ENCODE results near the gene TMEM79.
A peak's percentile ranks its signal among the peaks of the same experiment; 100 is the strongest.

TMEM79 gene

GRCh38 chr1:156282479-156283222, 1.5 kb upstream of the TMEM79 start, which contains the start of gene SMG5:
Gene SMG5 (minus strand): TSS chr1:156282825. CDS start chr1:156282680, 145 bp downstream.
- peak within 1 kb of the TSS; percentile 88 for H3K4me3 ChIP-seq (ENCODE audit: low read length)
- no peaks in the 10 kb centered on the region for H3K9me3 ChIP-seq (ENCODE audit: control insufficient read depth, insufficient read depth, low read length)
- H3K4me1 ChIP-seq (ENCODE audit: control insufficient read depth, insufficient read depth, low read length): no peaks in the 10 kb centered on the region
- H3K36me3 ChIP-seq (ENCODE audit: control insufficient read depth, insufficient read depth, low read length): peaks cover 10% of the 10 kb centered on the region; the same call in 1 of the 2 replicates
- H3K27ac ChIP-seq (ENCODE audit: low read length): no peak within 1 kb of the TSS
- no peaks in the 10 kb centered on the region for H3K27me3 ChIP-seq (ENCODE audit: control insufficient read depth, insufficient read depth, low read length)
- no CpG with 5 or more reads among the region's 50 CpGs for WGBS (ENCODE audit: insufficient coverage, insufficient read length)
- DNase-seq (ENCODE audit: low read depth, low spot score): peak; percentile 99

- no peak overlapping the region for H3K27ac ChIP-seq (ENCODE audit: low read length)
- H3K4me3 ChIP-seq (ENCODE audit: low read length): peak overlapping the region; percentile 44; the same call in 1 of the 2 replicates
- no peak for DNase-seq (ENCODE audit: low read depth, low spot score)
- no peaks in the 10 kb centered on the region for H3K9me3 ChIP-seq (ENCODE audit: control insufficient read depth, insufficient read depth, low read length)
- no CpG with 5 or more reads among the region's 1 CpG for WGBS (ENCODE audit: insufficient coverage, insufficient read length)
- peaks cover 6% of the 10 kb centered on the region; the same call in 1 of the 2 replicates for H3K36me3 ChIP-seq (ENCODE audit: control insufficient read depth, insufficient read depth, low read length)
- no peaks in the 10 kb centered on the region for H3K27me3 ChIP-seq (ENCODE audit: control insufficient read depth, insufficient read depth, low read length)
- no peaks in the 10 kb centered on the region for H3K4me1 ChIP-seq (ENCODE audit: control insufficient read depth, insufficient read depth, low read length)
Observed at GRCh38 chr1:156283521-156283920, 604 bp upstream of the TMEM79 start.

GRCh38 chr1:156284757-156285156, 632 bp downstream of the TMEM79 start:
- no peak for DNase-seq (ENCODE audit: low read depth, low spot score)
- Histone ChIP-seq H3K27me3 (ENCODE audit: control insufficient read depth, insufficient read depth, low read length) (no peaks in the 10 kb centered on the region), H3K36me3 (ENCODE audit: control insufficient read depth, insufficient read depth, low read length) (0 out of 2 replicates have a peak, but pooled peaks cover 2% of the 10 kb centered on the region), H3K9me3 (ENCODE audit: control insufficient read depth, insufficient read depth, low read length) (no peaks in the 10 kb centered on the region), H3K4me3 (ENCODE audit: low read length) (no peak overlapping the region), H3K4me1 (ENCODE audit: control insufficient read depth, insufficient read depth, low read length) (no peaks in the 10 kb centered on the region), H3K27ac (ENCODE audit: low read length) (no peak overlapping the region)
- WGBS (ENCODE audit: insufficient coverage, insufficient read length): no CpG with 5 or more reads among the region's 4 CpGs

DNA sequence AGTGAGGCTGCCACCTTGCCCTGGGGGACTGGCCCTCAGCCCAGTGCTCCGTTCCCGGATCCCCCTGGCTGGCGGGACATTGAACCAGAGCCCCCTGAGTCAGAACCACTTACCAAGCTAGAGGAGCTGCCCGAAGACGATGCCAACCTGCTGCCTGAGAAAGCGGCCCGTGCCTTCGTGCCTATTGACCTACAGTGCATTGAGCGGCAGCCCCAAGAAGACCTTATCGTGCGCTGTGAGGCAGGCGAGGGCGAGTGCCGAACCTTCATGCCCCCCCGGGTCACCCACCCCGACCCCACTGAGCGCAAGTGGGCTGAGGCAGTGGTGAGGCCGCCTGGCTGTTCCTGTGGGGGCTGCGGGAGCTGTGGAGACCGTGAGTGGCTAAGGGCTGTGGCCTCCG, 1.3 kb downstream of the TMEM79 start:
- H3K4me1 ChIP-seq (ENCODE audit: control insufficient read depth, insufficient read depth, low read length): no peaks in the 10 kb centered on the region

GRCh38 chr1:156286061-156286460, 1.9 kb downstream of the TMEM79 start:
- no peaks in the 10 kb centered on the region for H3K27me3 ChIP-seq (ENCODE audit: control insufficient read depth, insufficient read depth, low read length)
- no CpG with 5 or more reads among the region's 8 CpGs for WGBS (ENCODE audit: insufficient coverage, insufficient read length)
- no peaks in the 10 kb centered on the region for H3K9me3 ChIP-seq (ENCODE audit: control insufficient read depth, insufficient read depth, low read length)
- H3K36me3 ChIP-seq (ENCODE audit: control insufficient read depth, insufficient read depth, low read length): 0 out of 2 replicates have a peak, but pooled peaks cover 2% of the 10 kb centered on the region
- H3K4me3 ChIP-seq (ENCODE audit: low read length): no peak overlapping the region
- no peak for DNase-seq (ENCODE audit: low read depth, low spot score)
- H3K27ac ChIP-seq (ENCODE audit: low read length): no peak overlapping the region
- no peaks in the 10 kb centered on the region for H3K4me1 ChIP-seq (ENCODE audit: control insufficient read depth, insufficient read depth, low read length)

More for the DNA sequence above, 1.3 kb downstream of the TMEM79 start:
- H3K4me3 ChIP-seq (ENCODE audit: low read length): no peak overlapping the region
- no peaks in the 10 kb centered on the region for H3K9me3 ChIP-seq (ENCODE audit: control insufficient read depth, insufficient read depth, low read length)
- H3K36me3 ChIP-seq (ENCODE audit: control insufficient read depth, insufficient read depth, low read length): 0 out of 2 replicates have a peak, but pooled peaks cover 2% of the 10 kb centered on the region
- H3K27ac ChIP-seq (ENCODE audit: low read length): no peak overlapping the region
- no CpG with 5 or more reads among the region's 21 CpGs for WGBS (ENCODE audit: insufficient coverage, insufficient read length)
- no peak for DNase-seq (ENCODE audit: low read depth, low spot score)
- no peaks in the 10 kb centered on the region for H3K27me3 ChIP-seq (ENCODE audit: control insufficient read depth, insufficient read depth, low read length)

GRCh38 chr1:156289857-156290256, 5.7 kb downstream of the TMEM79 start:
- H3K4me1 ChIP-seq (ENCODE audit: control insufficient read depth, insufficient read depth, low read length): peaks cover 2% of the 10 kb centered on the region; the same call in 1 of the 2 replicates
- no peak for DNase-seq (ENCODE audit: low read depth, low spot score)
- H3K4me3 ChIP-seq (ENCODE audit: low read length): no peak overlapping the region
- H3K36me3 ChIP-seq (ENCODE audit: control insufficient read depth, insufficient read depth, low read length): peaks cover 9% of the 10 kb centered on the region
- no peaks in the 10 kb centered on the region for H3K9me3 ChIP-seq (ENCODE audit: control insufficient read depth, insufficient read depth, low read length)
- no peak overlapping the region for H3K27ac ChIP-seq (ENCODE audit: low read length)
- no peaks in the 10 kb centered on the region for H3K27me3 ChIP-seq (ENCODE audit: control insufficient read depth, insufficient read depth, low read length)

DNA sequence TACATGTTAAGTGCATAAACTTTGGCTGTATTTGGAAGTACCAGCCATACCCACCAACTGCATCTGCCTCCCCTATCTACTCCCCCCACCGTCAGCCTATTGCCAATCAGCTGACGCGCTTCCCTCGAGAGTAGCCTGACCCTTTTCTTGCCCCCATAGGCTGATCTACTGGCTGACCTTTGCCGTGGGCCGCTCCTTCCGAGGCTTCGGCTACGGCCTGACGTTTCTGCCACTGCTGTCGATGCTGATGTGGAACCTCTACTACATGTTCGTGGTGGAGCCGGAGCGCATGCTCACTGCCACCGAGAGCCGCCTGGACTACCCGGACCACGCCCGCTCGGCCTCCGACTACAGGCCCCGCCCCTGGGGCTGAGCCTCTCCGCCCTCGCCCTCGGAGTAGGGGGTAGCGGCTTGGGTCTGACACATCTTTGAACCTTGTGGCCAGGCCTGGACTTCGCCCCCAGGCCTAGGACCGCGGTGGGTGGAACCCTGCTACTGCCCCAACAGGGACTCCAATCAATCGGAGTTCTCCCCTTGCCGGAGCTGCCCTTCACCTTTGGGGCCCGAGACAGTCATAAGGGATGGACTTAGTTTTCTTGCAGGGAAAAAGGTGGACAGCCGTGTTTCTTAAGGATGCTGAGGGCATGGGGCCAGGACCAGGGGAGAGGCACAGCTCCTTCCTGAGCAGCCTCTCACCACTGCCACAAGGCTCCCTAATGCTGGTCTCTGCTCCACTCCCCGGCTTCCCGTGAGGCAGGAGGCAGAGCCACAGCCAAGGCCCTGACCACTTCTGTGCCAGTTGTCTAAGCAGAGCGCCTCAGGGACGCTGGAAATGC, 7.3 kb downstream of the TMEM79 start:
- Histone ChIP-seq H3K27me3 (ENCODE audit: control insufficient read depth, insufficient read depth, low read length) (no peaks in the 10 kb centered on the region), H3K9me3 (ENCODE audit: control insufficient read depth, insufficient read depth, low read length) (no peaks in the 10 kb centered on the region), H3K36me3 (ENCODE audit: control insufficient read depth, insufficient read depth, low read length) (peaks cover 7% of the 10 kb centered on the region), H3K4me3 (ENCODE audit: low read length) (peak overlapping the region; percentile 25; the same call in 1 of the 2 replicates), H3K4me1 (ENCODE audit: control insufficient read depth, insufficient read depth, low read length) (peaks cover 5% of the 10 kb centered on the region; the same call in 1 of the 2 replicates), H3K27ac (ENCODE audit: low read length) (no peak overlapping the region)
- peak; percentile 85 for DNase-seq (ENCODE audit: low read depth, low spot score)
- no CpG with 5 or more reads among the region's 37 CpGs for WGBS (ENCODE audit: insufficient coverage, insufficient read length)

DNA sequence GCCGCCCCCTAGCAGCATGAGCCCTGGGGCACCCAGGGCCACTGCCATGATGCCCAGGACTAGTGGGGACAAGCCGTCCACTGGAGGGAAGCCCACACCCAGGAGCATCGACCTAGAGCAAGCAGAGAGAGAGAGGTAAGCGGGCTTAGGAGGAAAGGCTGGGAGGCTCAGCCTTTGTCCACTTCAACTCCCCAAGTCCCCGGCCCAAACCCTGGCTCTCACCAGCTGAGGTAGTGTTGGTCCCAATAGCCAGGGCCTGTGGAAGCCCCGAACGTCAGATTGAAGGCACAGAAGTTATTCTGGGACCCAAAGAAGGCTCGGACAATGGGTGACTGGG, 8.9 kb downstream of the TMEM79 start:
- Histone ChIP-seq H3K4me3 (ENCODE audit: low read length) (no peak overlapping the region), H3K27me3 (ENCODE audit: control insufficient read depth, insufficient read depth, low read length) (no peaks in the 10 kb centered on the region), H3K4me1 (ENCODE audit: control insufficient read depth, insufficient read depth, low read length) (peaks cover 5% of the 10 kb centered on the region; the same call in 1 of the 2 replicates), H3K27ac (ENCODE audit: low read length) (no peak overlapping the region), H3K36me3 (ENCODE audit: control insufficient read depth, insufficient read depth, low read length) (peaks cover 7% of the 10 kb centered on the region), H3K9me3 (ENCODE audit: control insufficient read depth, insufficient read depth, low read length) (no peaks in the 10 kb centered on the region)
- DNase-seq (ENCODE audit: low read depth, low spot score): no peak
- no CpG with 5 or more reads among the region's 8 CpGs for WGBS (ENCODE audit: insufficient coverage, insufficient read length)

- H3K4me1 ChIP-seq (ENCODE audit: control insufficient read depth, insufficient read depth, low read length): peaks cover 5% of the 10 kb centered on the region; the same call in 1 of the 2 replicates
- no peak overlapping the region for H3K27ac ChIP-seq (ENCODE audit: low read length)
- no peak for DNase-seq (ENCODE audit: low read depth, low spot score)
- H3K4me3 ChIP-seq (ENCODE audit: low read length): no peak overlapping the region
- no peaks in the 10 kb centered on the region for H3K9me3 ChIP-seq (ENCODE audit: control insufficient read depth, insufficient read depth, low read length)
- no CpG with 5 or more reads among the region's 9 CpGs for WGBS (ENCODE audit: insufficient coverage, insufficient read length)
- H3K36me3 ChIP-seq (ENCODE audit: control insufficient read depth, insufficient read depth, low read length): peaks cover 7% of the 10 kb centered on the region
- H3K27me3 ChIP-seq (ENCODE audit: control insufficient read depth, insufficient read depth, low read length): no peaks in the 10 kb centered on the region
Observed at GRCh38 chr1:156293895-156294294, 9.8 kb downstream of the TMEM79 start.

- Histone ChIP-seq H3K27me3 (ENCODE audit: control insufficient read depth, insufficient read depth, low read length) (no peaks in the 10 kb centered on the region), H3K9me3 (ENCODE audit: control insufficient read depth, insufficient read depth, low read length) (no peaks in the 10 kb centered on the region), H3K36me3 (ENCODE audit: control insufficient read depth, insufficient read depth, low read length) (peaks cover 7% of the 10 kb centered on the region), H3K4me3 (ENCODE audit: low read length) (peak within 1 kb of the TSS; percentile 86; the same call in 1 of the 2 replicates), H3K27ac (ENCODE audit: low read length) (no peak within 1 kb of the TSS), H3K4me1 (ENCODE audit: control insufficient read depth, insufficient read depth, low read length) (peaks cover 5% of the 10 kb centered on the region; the same call in 1 of the 2 replicates)
- no peak for DNase-seq (ENCODE audit: low read depth, low spot score)
- WGBS (ENCODE audit: insufficient coverage, insufficient read length): no CpG with 5 or more reads among the region's 17 CpGs
Observed at GRCh38 chr1:156295391-156295947, 11.3 kb downstream of the TMEM79 start, which contains the start of gene GLMP. Gene GLMP (minus strand): TSS chr1:156295679. CDS start chr1:156295645, 34 bp downstream.
